Suprapubic skin (tissue), 4 donors: ENCODE results near the gene VTA1.

Source experiments
- EP300 ChIP-seq: sonication (generic); formaldehyde crosslinking; IDR thresholded peaks from one replicate; pipeline ENCODE4 v1.6.1; 2017; ENCODE audit warnings: antibody characterized with exemption
- POLR2A ChIP-seq, 2 donors: fragments of 450-650 bp; IDR thresholded peaks; one replicate each; pipeline ENCODE4 v1.6.1; 2017; ENCODE audit warnings: antibody characterized with exemption in 2 of 2, mild to moderate bottlenecking in 2 of 2, moderate library complexity in 2 of 2
- POLR2AphosphoS5 ChIP-seq, 3 donors: sonication (generic); formaldehyde crosslinking; IDR thresholded peaks; one replicate each; pipeline ENCODE4 v1.6.1; 2017; ENCODE audit warnings: antibody characterized with exemption in 3 of 3
- TF ChIP-seq, protein P1 (sequence below), 2 donors: fragments of 200-600 bp in 1 of 2; fragments of 450-650 bp in 1 of 2; sonication (generic) in 1 of 2; IDR thresholded peaks; one replicate each; pipeline ENCODE4 v1.5.1; 2016 to 2019; ENCODE audit warnings: antibody characterized with exemption in 2 of 2, mild to moderate bottlenecking in 1 of 2, moderate library complexity in 1 of 2

DNA sequence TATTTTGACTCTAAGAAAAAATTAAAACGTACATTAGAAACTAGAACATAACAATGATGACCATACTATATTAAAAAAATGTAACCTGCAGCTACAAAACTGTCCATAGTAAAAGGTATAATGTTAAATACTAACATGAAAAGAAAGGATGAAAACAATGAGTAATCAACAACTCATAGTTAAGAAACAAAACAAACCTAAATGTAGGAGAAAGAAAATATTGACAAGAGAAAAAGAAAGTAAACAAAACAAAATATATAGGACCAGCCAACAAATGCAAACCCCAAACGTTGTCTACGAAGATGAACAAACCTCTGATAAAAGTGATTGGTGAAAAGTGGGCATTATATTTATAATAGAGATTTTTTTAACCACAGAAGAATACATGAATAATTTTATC, 113.7 kb downstream of the VTA1 start:
- TF ChIP-seq POLR2A (IDR thresholded peaks at IDR 0.05) (no peak), EP300 (no peak), POLR2AphosphoS5 (IDR thresholded peaks at IDR 0.05) (no peak)
- TF ChIP-seq, protein P1, sequence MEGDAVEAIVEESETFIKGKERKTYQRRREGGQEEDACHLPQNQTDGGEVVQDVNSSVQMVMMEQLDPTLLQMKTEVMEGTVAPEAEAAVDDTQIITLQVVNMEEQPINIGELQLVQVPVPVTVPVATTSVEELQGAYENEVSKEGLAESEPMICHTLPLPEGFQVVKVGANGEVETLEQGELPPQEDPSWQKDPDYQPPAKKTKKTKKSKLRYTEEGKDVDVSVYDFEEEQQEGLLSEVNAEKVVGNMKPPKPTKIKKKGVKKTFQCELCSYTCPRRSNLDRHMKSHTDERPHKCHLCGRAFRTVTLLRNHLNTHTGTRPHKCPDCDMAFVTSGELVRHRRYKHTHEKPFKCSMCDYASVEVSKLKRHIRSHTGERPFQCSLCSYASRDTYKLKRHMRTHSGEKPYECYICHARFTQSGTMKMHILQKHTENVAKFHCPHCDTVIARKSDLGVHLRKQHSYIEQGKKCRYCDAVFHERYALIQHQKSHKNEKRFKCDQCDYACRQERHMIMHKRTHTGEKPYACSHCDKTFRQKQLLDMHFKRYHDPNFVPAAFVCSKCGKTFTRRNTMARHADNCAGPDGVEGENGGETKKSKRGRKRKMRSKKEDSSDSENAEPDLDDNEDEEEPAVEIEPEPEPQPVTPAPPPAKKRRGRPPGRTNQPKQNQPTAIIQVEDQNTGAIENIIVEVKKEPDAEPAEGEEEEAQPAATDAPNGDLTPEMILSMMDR (IDR thresholded peaks at IDR 0.05), result no peak
